GM18508 (cell line): ENCODE measurements around the gene AK2.
"Not testable (repeated sequence)": the region's sequence is repeated elsewhere in the genome, so short reads cannot be mapped to it uniquely, and the experiment has no call there.

Experiments used
- ATAC-seq: cut with Tn5 transposase; IDR thresholded peaks from one replicate; pipeline ENCODE4 v1.9.1; 2021; ENCODE audit warnings: moderate number of reproducible peaks; ENCODE audit not compliant: insufficient read depth, unreplicated experiment

Gene AK2

GRCh38 chr1:33055210-33056008 lies 18.7 kb upstream of the AK2 start:
- ATAC-seq = no peak

- ATAC-seq = no peak
Observed at GRCh38 chr1:33050221-33051076, 13.8 kb upstream of the AK2 start.

GRCh38 chr1:33049371-33049770 lies 12.7 kb upstream of the AK2 start:
- ATAC-seq = no peak

GRCh38 chr1:33048426-33048825 lies 11.7 kb upstream of the AK2 start:
- ATAC-seq = no peak

GRCh38 chr1:33047839-33048305 lies 11.2 kb upstream of the AK2 start:
- no peak for ATAC-seq

GRCh38 chr1:33047290-33047689 lies 10.6 kb upstream of the AK2 start:
- no peak for ATAC-seq

GRCh38 chr1:33046234-33046633 lies 9.6 kb upstream of the AK2 start:
- ATAC-seq = not testable (repeated sequence)

GRCh38 chr1:33045814-33046213 lies 9.1 kb upstream of the AK2 start:
- ATAC-seq = no peak

GRCh38 chr1:33045246-33045645 lies 8.6 kb upstream of the AK2 start:
- ATAC-seq = no peak

- no peak for ATAC-seq
Observed at GRCh38 chr1:33043267-33044092, 6.8 kb upstream of the AK2 start.

- ATAC-seq = no peak
Observed at GRCh38 chr1:33042831-33043230, 6.1 kb upstream of the AK2 start.

GRCh38 chr1:33041026-33041425 lies 4.3 kb upstream of the AK2 start:
- no peak for ATAC-seq

GRCh38 chr1:33039840-33040239 lies 3.2 kb upstream of the AK2 start:
- ATAC-seq = no peak

GRCh38 chr1:33036051-33036525 lies 595 bp downstream of the AK2 start:
- no peak for ATAC-seq

- no peak for ATAC-seq
Observed at GRCh38 chr1:33032126-33032869, 4.4 kb downstream of the AK2 start.

- ATAC-seq = no peak
Observed at GRCh38 chr1:33031506-33031905, 5.2 kb downstream of the AK2 start.

GRCh38 chr1:33030575-33030974 lies 6.1 kb downstream of the AK2 start:
- ATAC-seq = no peak

- no peak for ATAC-seq
Observed at GRCh38 chr1:33029921-33030320, 6.8 kb downstream of the AK2 start.

GRCh38 chr1:33029209-33029608 lies 7.5 kb downstream of the AK2 start:
- no peak for ATAC-seq

GRCh38 chr1:33025761-33026160 lies 10.9 kb downstream of the AK2 start:
- ATAC-seq = no peak
